HepG2 (cell line): ENCODE measurements around the gene SERPINB6. TPM values are rescaled to one million over a fixed set of nuclear protein-coding genes. Genes with fewer than 3 reads are reported as not detected.

Experiments
- ARNTL ChIP-seq: sonication (generic); formaldehyde crosslinking; IDR thresholded peaks from 2 replicates; pipeline ENCODE4 v1.4.0; 2020; ENCODE audit warnings: mild to moderate bottlenecking, missing genetic modification reagents
- BRCA1 ChIP-seq: sonication (generic); formaldehyde crosslinking; IDR thresholded peaks from 2 replicates; pipeline ENCODE4 v1.4.0; 2020; ENCODE audit warnings: missing genetic modification reagents
- DMTF1 ChIP-seq: sonication (generic); formaldehyde crosslinking; IDR thresholded peaks from 2 replicates; pipeline ENCODE4 v1.4.0; 2020; ENCODE audit warnings: mild to moderate bottlenecking, missing genetic modification reagents
- EP300 ChIP-seq, 3 experiments: sonication (generic) in 1 of 3; formaldehyde crosslinking in 1 of 3; IDR thresholded peaks; 2 replicates each; pipeline versions ENCODE4 v1.5.1 to v1.6.1; 2011 to 2020; ENCODE audit warnings: low read depth in 2 of 3, low read length in 2 of 3, borderline replicate concordance in 1 of 3, improper control_type of control experiment in 1 of 3, mild to moderate bottlenecking in 1 of 3, missing genetic modification reagents in 1 of 3, moderate library complexity in 1 of 3
- ETV6 ChIP-seq: sonication (generic); formaldehyde crosslinking; conservative IDR thresholded peaks from 2 replicates; pipeline ENCODE4 v1.4.0; 2020; ENCODE audit warnings: missing genetic modification reagents
- ISX ChIP-seq: sonication (generic); formaldehyde crosslinking; conservative IDR thresholded peaks from 2 replicates; pipeline ENCODE4 v1.5.0; 2020; ENCODE audit warnings: missing genetic modification reagents
- JDP2 ChIP-seq: sonication (generic); formaldehyde crosslinking; IDR thresholded peaks from 2 replicates; pipeline ENCODE4 v1.8.1; 2022; ENCODE audit warnings: missing genetic modification reagents, borderline replicate concordance
- MAFK ChIP-seq, 2 experiments: IDR thresholded peaks in 1 of 2; conservative IDR thresholded peaks in 1 of 2; 2 replicates each; pipeline ENCODE4 v1.6.1; 2011; ENCODE audit warnings: improper control_type of control experiment in 2 of 2, low read length in 2 of 2
- PHF8 ChIP-seq: sonication (generic); formaldehyde crosslinking; IDR thresholded peaks from 2 replicates; pipeline ENCODE4 v1.5.0; 2020; ENCODE audit warnings: missing genetic modification reagents
- POLR2A ChIP-seq, 2 experiments: IDR thresholded peaks; 2 replicates each; pipeline ENCODE4 v1.6.1; 2011; ENCODE audit warnings: low read depth in 2 of 2, low read length in 2 of 2, mild to moderate bottlenecking in 1 of 2, moderate library complexity in 1 of 2; ENCODE audit not compliant: insufficient read depth in 1 of 2
- PRPF4 ChIP-seq: fragments of 200-400 bp; formaldehyde crosslinking; IDR thresholded peaks from 2 replicates; pipeline ENCODE4 v1.6.1; 2016; ENCODE audit warnings: low read length, low read depth; ENCODE audit not compliant: poor library complexity, severe bottlenecking
- SIN3A ChIP-seq: IDR thresholded peaks from 2 replicates; pipeline ENCODE4 v1.6.1; 2011; ENCODE audit warnings: low read depth, mild to moderate bottlenecking, control low read depth, low read length, borderline replicate concordance
- SIX4 ChIP-seq: sonication (generic); formaldehyde crosslinking; IDR thresholded peaks from 2 replicates; pipeline ENCODE4 v1.4.0; 2020; ENCODE audit warnings: missing genetic modification reagents
- TRIM24 ChIP-seq: sonication (generic); formaldehyde crosslinking; IDR thresholded peaks from 2 replicates; pipeline ENCODE4 v1.8.0; 2022; ENCODE audit warnings: mild to moderate bottlenecking, missing genetic modification reagents
- ZNF10 ChIP-seq: sonication (generic); formaldehyde crosslinking; IDR thresholded peaks from 2 replicates; pipeline ENCODE4 v1.4.0; 2020; ENCODE audit warnings: mild to moderate bottlenecking, low read depth, missing genetic modification reagents, borderline replicate concordance
- ZNF180 ChIP-seq: sonication (generic); formaldehyde crosslinking; IDR thresholded peaks from 2 replicates; pipeline ENCODE4 v1.4.0; 2020; ENCODE audit warnings: low read depth, missing genetic modification reagents, borderline replicate concordance
- ZNF274 ChIP-seq: sonication (generic); formaldehyde crosslinking; IDR thresholded peaks from 2 replicates; pipeline ENCODE4 v1.5.1; 2020; ENCODE audit warnings: mild to moderate bottlenecking, missing genetic modification reagents
- ZNF331 ChIP-seq: sonication (generic); formaldehyde crosslinking; IDR thresholded peaks from 2 replicates; pipeline ENCODE4 v1.4.0; 2020; ENCODE audit warnings: missing genetic modification reagents
- ZNF569 ChIP-seq: sonication (generic); formaldehyde crosslinking; IDR thresholded peaks from 2 replicates; pipeline ENCODE4 v1.5.0; 2020; ENCODE audit warnings: mild to moderate bottlenecking, missing genetic modification reagents, moderate library complexity, borderline replicate concordance
- ZNF724P ChIP-seq: sonication (generic); formaldehyde crosslinking; IDR thresholded peaks from 2 replicates; pipeline ENCODE4 v1.8.0; 2022; ENCODE audit warnings: missing genetic modification reagents, borderline replicate concordance
- ZNF768 ChIP-seq: sonication (generic); formaldehyde crosslinking; IDR thresholded peaks from 2 replicates; pipeline ENCODE4 v1.4.0; 2020; ENCODE audit warnings: missing genetic modification reagents
- polyA plus RNA-seq, 8 experiments: library from polyadenylated mRNA; depleted of rRNA in 3 of 8; stranded (reverse) in 7 of 8; unstranded in 1 of 8; fragments of >200 nt; fragmentation: Illumina TruSeq in 4 of 8; extraction: Trizol in 4 of 8; gene quantifications; 2 replicates each; pipeline versions ENCODE4 v1.2.1 to v1.2.3, GENCODE V29; 2011 to 2016; ENCODE audit warnings: low read depth in 4 of 8, missing spikeins in 1 of 8, mixed read lengths in 1 of 8; ENCODE audit not compliant: insufficient read depth in 1 of 8
- total RNA-seq, 5 experiments: library from RNA; depleted of rRNA; stranded (reverse); fragments of >200 nt; fragmentation: Illumina TruSeq; extraction: Trizol; gene quantifications; 2 replicates each; pipeline ENCODE4 v1.2.3, GENCODE V29; 2016; ENCODE audit warnings: low read depth in 1 of 5
- TF ChIP-seq, protein P1 (sequence below): sonication (generic); formaldehyde crosslinking; IDR thresholded peaks from 2 replicates; pipeline ENCODE4 v1.4.0; 2020; ENCODE audit warnings: missing genetic modification reagents, borderline replicate concordance
- TF ChIP-seq, protein P2 (sequence below): sonication (generic); formaldehyde crosslinking; IDR thresholded peaks from 2 replicates; pipeline ENCODE4 v1.8.0; 2022; ENCODE audit warnings: mild to moderate bottlenecking, missing genetic modification reagents, moderate library complexity
- TF ChIP-seq, protein P3 (sequence below): sonication (generic); formaldehyde crosslinking; IDR thresholded peaks from 2 replicates; pipeline ENCODE4 v1.9.0; 2021; ENCODE audit warnings: missing genetic modification reagents, borderline replicate concordance

The SERPINB6 gene
- total and polyA plus RNA-seq, 2 of the 13 experiments (the other 11 are each of a cell fraction or from before 2014, with no cell fraction given): 38.2 to 61.3 TPM

GRCh38 chr6:2952557-2953095 lies 18.7 kb downstream of the SERPINB6 start (continued):
- TF ChIP-seq SIX4 (CRISPR knock-in tag): no peak
- TF ChIP-seq BRCA1 (CRISPR knock-in tag): 0 out of 2 replicates have a peak, but pooled peaks have one; percentile 69
- no peak for TF ChIP-seq ZNF10 (CRISPR knock-in tag)
- no peak for TF ChIP-seq ZNF569 (CRISPR knock-in tag)
- no peak for TF ChIP-seq ZNF724P
- TF ChIP-seq ARNTL (CRISPR knock-in tag): 0 out of 2 replicates have a peak, but pooled peaks have one; percentile 54
- TF ChIP-seq, protein P1, sequence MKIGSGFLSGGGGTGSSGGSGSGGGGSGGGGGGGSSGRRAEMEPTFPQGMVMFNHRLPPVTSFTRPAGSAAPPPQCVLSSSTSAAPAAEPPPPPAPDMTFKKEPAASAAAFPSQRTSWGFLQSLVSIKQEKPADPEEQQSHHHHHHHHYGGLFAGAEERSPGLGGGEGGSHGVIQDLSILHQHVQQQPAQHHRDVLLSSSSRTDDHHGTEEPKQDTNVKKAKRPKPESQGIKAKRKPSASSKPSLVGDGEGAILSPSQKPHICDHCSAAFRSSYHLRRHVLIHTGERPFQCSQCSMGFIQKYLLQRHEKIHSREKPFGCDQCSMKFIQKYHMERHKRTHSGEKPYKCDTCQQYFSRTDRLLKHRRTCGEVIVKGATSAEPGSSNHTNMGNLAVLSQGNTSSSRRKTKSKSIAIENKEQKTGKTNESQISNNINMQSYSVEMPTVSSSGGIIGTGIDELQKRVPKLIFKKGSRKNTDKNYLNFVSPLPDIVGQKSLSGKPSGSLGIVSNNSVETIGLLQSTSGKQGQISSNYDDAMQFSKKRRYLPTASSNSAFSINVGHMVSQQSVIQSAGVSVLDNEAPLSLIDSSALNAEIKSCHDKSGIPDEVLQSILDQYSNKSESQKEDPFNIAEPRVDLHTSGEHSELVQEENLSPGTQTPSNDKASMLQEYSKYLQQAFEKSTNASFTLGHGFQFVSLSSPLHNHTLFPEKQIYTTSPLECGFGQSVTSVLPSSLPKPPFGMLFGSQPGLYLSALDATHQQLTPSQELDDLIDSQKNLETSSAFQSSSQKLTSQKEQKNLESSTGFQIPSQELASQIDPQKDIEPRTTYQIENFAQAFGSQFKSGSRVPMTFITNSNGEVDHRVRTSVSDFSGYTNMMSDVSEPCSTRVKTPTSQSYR (CRISPR knock-in tag): no peak
- TF ChIP-seq ISX (CRISPR knock-in tag): no peak
- TF ChIP-seq PRPF4: no peak
- peak; percentile 67 for TF ChIP-seq ZNF331 (CRISPR knock-in tag)
- TF ChIP-seq POLR2A (IDR thresholded peaks at IDR 0.05; ENCODE audit: insufficient read depth in 1 of 2, low read depth in 2 of 2, low read length in 2 of 2): no peak
- no peak for TF ChIP-seq MAFK (conservative IDR thresholded peaks at IDR 0.05 in 1 of 2, IDR thresholded peaks at IDR 0.05 in 1 of 2; ENCODE audit: low read length in 2 of 2)
- no peak for TF ChIP-seq TRIM24 (CRISPR knock-in tag)
- TF ChIP-seq ZNF180 (CRISPR knock-in tag): no peak
- TF ChIP-seq PHF8: peak; percentile 52
- TF ChIP-seq, protein P2, sequence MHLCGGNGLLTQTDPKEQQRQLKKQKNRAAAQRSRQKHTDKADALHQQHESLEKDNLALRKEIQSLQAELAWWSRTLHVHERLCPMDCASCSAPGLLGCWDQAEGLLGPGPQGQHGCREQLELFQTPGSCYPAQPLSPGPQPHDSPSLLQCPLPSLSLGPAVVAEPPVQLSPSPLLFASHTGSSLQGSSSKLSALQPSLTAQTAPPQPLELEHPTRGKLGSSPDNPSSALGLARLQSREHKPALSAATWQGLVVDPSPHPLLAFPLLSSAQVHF (CRISPR knock-in tag): no peak
- TF ChIP-seq ZNF768: peak; percentile 64; the same call in 1 of the 2 replicates
- TF ChIP-seq SIN3A: 0 out of 2 replicates have a peak, but pooled peaks have one; percentile 54
- TF ChIP-seq JDP2 (CRISPR knock-in tag): no peak
- TF ChIP-seq ETV6: no peak; the same call in 1 of the 2 replicates
- TF ChIP-seq DMTF1: peak; percentile 60; the same call in 1 of the 2 replicates
- TF ChIP-seq, protein P3, sequence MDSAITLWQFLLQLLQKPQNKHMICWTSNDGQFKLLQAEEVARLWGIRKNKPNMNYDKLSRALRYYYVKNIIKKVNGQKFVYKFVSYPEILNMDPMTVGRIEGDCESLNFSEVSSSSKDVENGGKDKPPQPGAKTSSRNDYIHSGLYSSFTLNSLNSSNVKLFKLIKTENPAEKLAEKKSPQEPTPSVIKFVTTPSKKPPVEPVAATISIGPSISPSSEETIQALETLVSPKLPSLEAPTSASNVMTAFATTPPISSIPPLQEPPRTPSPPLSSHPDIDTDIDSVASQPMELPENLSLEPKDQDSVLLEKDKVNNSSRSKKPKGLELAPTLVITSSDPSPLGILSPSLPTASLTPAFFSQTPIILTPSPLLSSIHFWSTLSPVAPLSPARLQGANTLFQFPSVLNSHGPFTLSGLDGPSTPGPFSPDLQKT (CRISPR knock-in tag): no peak
- 0 out of 4 replicates have a peak, but pooled peaks of 1 of the 2 experiments have one; percentile 10 for TF ChIP-seq EP300 (IDR thresholded peaks at IDR 0.05; ENCODE audit: low read depth in 2 of 2, low read length in 2 of 2)
- TF ChIP-seq EP300 (CRISPR knock-in tag; IDR thresholded peaks at IDR 0.05; ENCODE audit: borderline replicate concordance): no peak
- TF ChIP-seq ZNF274: peak; percentile 82; the same call in 1 of the 2 replicates
